ENCODE results near the gene LMO7. TPM values are rescaled to one million over a fixed set of nuclear protein-coding genes. Genes with fewer than 3 reads are reported as not detected.

LMO7 gene
- total RNA-seq, 1 experiment from 2014 or later = 20.4 TPM

DNA sequence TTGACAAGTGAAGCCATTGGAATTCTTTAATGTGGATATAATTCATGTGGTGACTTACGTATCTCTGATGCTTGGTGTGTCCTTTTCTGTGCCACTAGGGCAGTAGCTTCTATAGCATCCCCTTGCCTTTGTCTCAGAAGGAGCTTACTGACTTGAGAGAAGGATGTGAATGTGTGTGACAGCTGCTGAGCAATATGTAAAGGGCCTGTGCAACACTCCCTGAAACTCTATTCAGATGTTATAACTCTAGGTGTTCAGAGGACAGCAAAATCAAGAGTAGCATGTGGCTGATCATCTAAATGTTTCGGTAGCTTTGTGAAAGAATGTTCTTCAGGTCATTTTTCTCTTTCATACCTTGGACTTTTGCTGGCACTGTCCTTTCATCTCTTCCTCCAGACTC is 189.5 kb downstream of the LMO7 start:
- Histone ChIP-seq H3K79me1 (ENCODE audit: insufficient read depth, low read depth, low read length, poor library complexity, severe bottlenecking) (no peaks in the 10 kb centered on the region), H3K4me1 (ENCODE audit: insufficient read depth, low read length) (peaks cover 11% of the 10 kb centered on the region; the same call in 1 of the 2 replicates), H2AK5ac (ENCODE audit: insufficient read length, low read length) (no peak overlapping the region), H2BK20ac (ENCODE audit: low read depth, low read length, poor library complexity, severe bottlenecking) (no peak overlapping the region), H3K23me2 (ENCODE audit: insufficient read length, low read depth, low read length, poor library complexity, severe bottlenecking) (no peaks in the 10 kb centered on the region), H3K9me3 (ENCODE audit: control insufficient read depth, low read depth, low read length) (no peaks in the 10 kb centered on the region), H2BK15ac (ENCODE audit: low read depth, low read length) (no peak overlapping the region), H3K23ac (ENCODE audit: insufficient read length, low read depth, low read length) (no peak overlapping the region), H3K27me3 (ENCODE audit: insufficient read depth, low read length) (no peaks in the 10 kb centered on the region), H2BK5ac (ENCODE audit: insufficient read length, low read length) (no peak overlapping the region), H3T11ph (ENCODE audit: low read length) (no peak overlapping the region), H3K18ac (ENCODE audit: insufficient read length, low read depth, low read length) (no peak overlapping the region), H3K27ac (ENCODE audit: insufficient read length, low read depth, low read length) (no peak overlapping the region), H4K91ac (ENCODE audit: insufficient read length, low read depth, low read length) (no peak overlapping the region), H3K79me2 (ENCODE audit: insufficient read depth, low read length) (no peaks in the 10 kb centered on the region; the same call in 1 of the 2 replicates), H4K20me1 (ENCODE audit: control insufficient read depth, insufficient read depth, insufficient read length) (no peaks in the 10 kb centered on the region), H3K4me2 (ENCODE audit: insufficient read depth, insufficient read length, low read length) (no peak overlapping the region), H4K8ac (replicated peaks; ENCODE audit: insufficient read length, low read depth, low read length) (no peak overlapping the region), H3K14ac (ENCODE audit: insufficient read depth, low read length) (no peak overlapping the region), H3K56ac (ENCODE audit: insufficient read length, low read depth, low read length) (no peak overlapping the region), H2BK12ac (ENCODE audit: insufficient read length, low read depth, low read length) (no peak overlapping the region), H4K5ac (ENCODE audit: insufficient read length, low read depth, low read length) (no peak overlapping the region), H2BK120ac (ENCODE audit: low read depth, low read length, poor library complexity, severe bottlenecking) (no peak overlapping the region), H3K4ac (ENCODE audit: low read depth, low read length) (no peak overlapping the region), H3K9ac (ENCODE audit: extremely low read depth, insufficient read length, low read length) (no peak overlapping the region), H2AFZ (ENCODE audit: low read length) (no peak overlapping the region)
- Mint-ChIP-seq H3K27ac (no peak overlapping the region; a peak in 1 of 7 replicates), H3K9me3 (no peaks in the 10 kb centered on the region), H3K27me3 (ENCODE audit: low read depth) (no peaks in the 10 kb centered on the region), H3K36me3 (ENCODE audit: insufficient read depth in 1 of 3, low read depth in 3 of 3) (peaks cover under 1 to 13% (median 2%) of the 10 kb centered on the region in 3 experiments; a peak in 3 of 7 replicates), H3K4me3 (no peak overlapping the region), H3K4me1 (peaks cover 40 to 51% of the 10 kb centered on the region in 2 experiments)
- no peak for DNase-seq
- WGBS (ENCODE audit: extremely low coverage, insufficient read length, low lambda C conversion rate) = no CpG with 5 or more reads among the region's 2 CpGs
- TF ChIP-seq, protein P1, sequence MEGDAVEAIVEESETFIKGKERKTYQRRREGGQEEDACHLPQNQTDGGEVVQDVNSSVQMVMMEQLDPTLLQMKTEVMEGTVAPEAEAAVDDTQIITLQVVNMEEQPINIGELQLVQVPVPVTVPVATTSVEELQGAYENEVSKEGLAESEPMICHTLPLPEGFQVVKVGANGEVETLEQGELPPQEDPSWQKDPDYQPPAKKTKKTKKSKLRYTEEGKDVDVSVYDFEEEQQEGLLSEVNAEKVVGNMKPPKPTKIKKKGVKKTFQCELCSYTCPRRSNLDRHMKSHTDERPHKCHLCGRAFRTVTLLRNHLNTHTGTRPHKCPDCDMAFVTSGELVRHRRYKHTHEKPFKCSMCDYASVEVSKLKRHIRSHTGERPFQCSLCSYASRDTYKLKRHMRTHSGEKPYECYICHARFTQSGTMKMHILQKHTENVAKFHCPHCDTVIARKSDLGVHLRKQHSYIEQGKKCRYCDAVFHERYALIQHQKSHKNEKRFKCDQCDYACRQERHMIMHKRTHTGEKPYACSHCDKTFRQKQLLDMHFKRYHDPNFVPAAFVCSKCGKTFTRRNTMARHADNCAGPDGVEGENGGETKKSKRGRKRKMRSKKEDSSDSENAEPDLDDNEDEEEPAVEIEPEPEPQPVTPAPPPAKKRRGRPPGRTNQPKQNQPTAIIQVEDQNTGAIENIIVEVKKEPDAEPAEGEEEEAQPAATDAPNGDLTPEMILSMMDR (conservative IDR thresholded peaks at IDR 0.05) = no peak
